HG03039 (cell line): ENCODE results near the gene FRYL.
"Not testable (repeated sequence)": the region's sequence is repeated elsewhere in the genome, so short reads cannot be mapped to it uniquely, and the experiment has no call there.

Experiments used
- ATAC-seq: cut with Tn5 transposase; IDR thresholded peaks from one replicate; pipeline ENCODE4 v1.9.1; 2021; ENCODE audit warnings: mild to moderate bottlenecking, moderate library complexity; ENCODE audit not compliant: unreplicated experiment

FRYL gene

GRCh38 chr4:48454591-48454990 lies 325.5 kb downstream of the FRYL start:
- no peak for ATAC-seq

- ATAC-seq, result not testable (repeated sequence)
Observed at GRCh38 chr4:48451656-48452055, 328.4 kb downstream of the FRYL start.

- no peak for ATAC-seq
Observed at GRCh38 chr4:48450740-48451139, 329.3 kb downstream of the FRYL start.

DNA sequence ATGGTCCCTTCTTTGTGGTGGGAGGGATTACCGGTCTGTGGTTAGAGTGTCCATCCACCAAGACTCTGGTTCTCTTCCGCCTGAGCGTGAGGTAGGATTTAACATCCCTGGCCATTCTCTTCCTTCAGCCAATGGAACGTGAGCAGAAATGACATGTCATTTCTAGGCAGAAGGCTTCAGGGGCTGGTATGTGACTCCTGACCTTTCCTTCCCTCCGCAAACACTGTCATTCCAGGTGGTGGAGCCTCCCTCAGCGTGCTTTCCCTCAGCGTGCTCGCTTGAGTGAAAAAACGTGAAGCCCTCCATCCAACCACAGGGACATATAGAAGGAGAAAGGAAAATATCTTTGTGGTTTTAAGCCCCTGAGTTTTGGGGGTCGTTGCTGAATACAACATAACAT lies 330.9 kb downstream of the FRYL start:
- no peak for ATAC-seq
